ENCODE data around the gene AXIN1. TPM values are rescaled to one million over a fixed set of nuclear protein-coding genes. Genes with fewer than 3 reads are reported as not detected.

The AXIN1 gene
- total and polyA plus RNA-seq, 2 of the 8 experiments (the other 6 are each of a cell fraction or from before 2014, with no cell fraction given) = 12.5 to 41.9 TPM

DNA sequence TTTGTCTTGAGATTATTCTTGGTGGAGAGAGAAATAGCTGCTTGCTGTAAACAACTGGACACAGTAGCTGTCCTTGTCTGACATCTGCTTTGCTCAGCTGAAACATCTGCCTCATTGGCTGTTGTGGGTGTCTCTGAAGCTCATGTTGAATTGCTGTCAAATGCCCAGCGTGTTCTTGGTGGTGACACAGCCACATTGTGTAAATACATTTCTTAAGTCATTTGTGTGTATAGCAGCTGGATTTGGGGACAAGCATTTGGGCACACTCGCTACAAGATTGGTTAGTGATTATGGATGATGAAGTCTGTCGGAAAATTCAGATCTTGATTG is 112.6 kb downstream of the AXIN1 start (continued):
- TF ChIP-seq CTBP2 (IDR thresholded peaks at IDR 0.05; ENCODE audit: borderline replicate concordance, insufficient read depth, insufficient read length, low read length) = no peak

Other genes starting within 250 kb of the AXIN1 start
- 34.2 and 37.8 TPM in 2 replicates for gene NPRL3, start 214.1 kb downstream of the AXIN1 start, total RNA-seq (2021; fragmentation: NEBNext Ultra II Directional; extraction: Animal tissue kit (Norgen Biotek cat#: 25700))
- gene NPRL3, start 214.1 kb downstream of the AXIN1 start, polyA plus RNA-seq (2011; rRNA removed) = 22.9 and 37.8 TPM in 2 replicates
- gene HBZ, start 200.1 kb downstream of the AXIN1 start, total RNA-seq (2021; fragmentation: NEBNext Ultra II Directional; extraction: Animal tissue kit (Norgen Biotek cat#: 25700)) = not detected in 2 replicates
- 0.12 TPM in 1 of 2 replicates, not detected in the other for gene HBZ, start 200.1 kb downstream of the AXIN1 start, polyA plus RNA-seq (2011; rRNA removed)
- not detected in 2 replicates for gene HBM, start 186.7 kb downstream of the AXIN1 start, total RNA-seq (2021; fragmentation: NEBNext Ultra II Directional; extraction: Animal tissue kit (Norgen Biotek cat#: 25700))
- gene HBM, start 186.7 kb downstream of the AXIN1 start, polyA plus RNA-seq (2011; rRNA removed) = 0.78 and 0.88 TPM in 2 replicates
- 1.1 TPM in 1 of 2 replicates, not detected in the other for gene HBA2, start 179.8 kb downstream of the AXIN1 start, total RNA-seq (2021; fragmentation: NEBNext Ultra II Directional; extraction: Animal tissue kit (Norgen Biotek cat#: 25700))
- gene HBA2, start 179.8 kb downstream of the AXIN1 start, polyA plus RNA-seq (2011; rRNA removed) = 6.1 and 8.1 TPM in 2 replicates
- gene HBA1, start 176.0 kb downstream of the AXIN1 start, total RNA-seq (2021; fragmentation: NEBNext Ultra II Directional; extraction: Animal tissue kit (Norgen Biotek cat#: 25700)) = 1.1 and 2.3 TPM in 2 replicates
- 2.3 and 8.6 TPM in 2 replicates for gene HBA1, start 176.0 kb downstream of the AXIN1 start, polyA plus RNA-seq (2011; rRNA removed)
- 1.4 and 2.9 TPM in 2 replicates for gene HBQ1, start 172.3 kb downstream of the AXIN1 start, total RNA-seq (2021; fragmentation: NEBNext Ultra II Directional; extraction: Animal tissue kit (Norgen Biotek cat#: 25700))
- 17.1 and 24.6 TPM in 2 replicates for gene HBQ1, start 172.3 kb downstream of the AXIN1 start, polyA plus RNA-seq (2011; rRNA removed)
- gene LUC7L, start 123.3 kb downstream of the AXIN1 start, total RNA-seq (2021; fragmentation: NEBNext Ultra II Directional; extraction: Animal tissue kit (Norgen Biotek cat#: 25700)) = 121 and 129 TPM in 2 replicates
- 49.7 and 75.8 TPM in 2 replicates for gene LUC7L, start 123.3 kb downstream of the AXIN1 start, polyA plus RNA-seq (2011; rRNA removed)
- 104 and 108 TPM in 2 replicates for gene FAM234A, start 117.9 kb downstream of the AXIN1 start, total RNA-seq (2021; fragmentation: NEBNext Ultra II Directional; extraction: Animal tissue kit (Norgen Biotek cat#: 25700))
- 80.6 and 131 TPM in 2 replicates for gene FAM234A, start 117.9 kb downstream of the AXIN1 start, polyA plus RNA-seq (2011; rRNA removed)
- gene RGS11, start 76.8 kb downstream of the AXIN1 start, total RNA-seq (2021; fragmentation: NEBNext Ultra II Directional; extraction: Animal tissue kit (Norgen Biotek cat#: 25700)) = 0.84 and 1.1 TPM in 2 replicates
- gene RGS11, start 76.8 kb downstream of the AXIN1 start, polyA plus RNA-seq (2011; rRNA removed) = 1.2 and 2.0 TPM in 2 replicates
- gene ARHGDIG, start 72.1 kb downstream of the AXIN1 start, total RNA-seq (2021; fragmentation: NEBNext Ultra II Directional; extraction: Animal tissue kit (Norgen Biotek cat#: 25700)) = 1.2 and 2.8 TPM in 2 replicates
- 2.9 and 4.5 TPM in 2 replicates for gene ARHGDIG, start 72.1 kb downstream of the AXIN1 start, polyA plus RNA-seq (2011; rRNA removed)
- gene PDIA2, start 69.6 kb downstream of the AXIN1 start, total RNA-seq (2021; fragmentation: NEBNext Ultra II Directional; extraction: Animal tissue kit (Norgen Biotek cat#: 25700)) = 0.34 and 1.3 TPM in 2 replicates
- gene PDIA2, start 69.6 kb downstream of the AXIN1 start, polyA plus RNA-seq (2011; rRNA removed) = 0.50 and 1.1 TPM in 2 replicates
- 88.9 and 95.7 TPM in 2 replicates for gene MRPL28, start 17.8 kb upstream of the AXIN1 start, total RNA-seq (2021; fragmentation: NEBNext Ultra II Directional; extraction: Animal tissue kit (Norgen Biotek cat#: 25700))
- 188 and 257 TPM in 2 replicates for gene MRPL28, start 17.8 kb upstream of the AXIN1 start, polyA plus RNA-seq (2011; rRNA removed)
- 86.8 and 92.9 TPM in 2 replicates for gene PGAP6, start 29.3 kb upstream of the AXIN1 start, total RNA-seq (2021; fragmentation: NEBNext Ultra II Directional; extraction: Animal tissue kit (Norgen Biotek cat#: 25700))
- 364 and 441 TPM in 2 replicates for gene PGAP6, start 29.3 kb upstream of the AXIN1 start, polyA plus RNA-seq (2011; rRNA removed)
- 408 and 418 TPM in 2 replicates for gene NME4, start 44.5 kb upstream of the AXIN1 start, total RNA-seq (2021; fragmentation: NEBNext Ultra II Directional; extraction: Animal tissue kit (Norgen Biotek cat#: 25700))
- 863 and 1,107 TPM in 2 replicates for gene NME4, start 44.5 kb upstream of the AXIN1 start, polyA plus RNA-seq (2011; rRNA removed)
- gene DECR2, start 49.2 kb upstream of the AXIN1 start, total RNA-seq (2021; fragmentation: NEBNext Ultra II Directional; extraction: Animal tissue kit (Norgen Biotek cat#: 25700)) = 28.2 and 30.6 TPM in 2 replicates
- gene DECR2, start 49.2 kb upstream of the AXIN1 start, polyA plus RNA-seq (2011; rRNA removed) = 39.9 and 58.5 TPM in 2 replicates
- gene RAB11FIP3, start 72.9 kb upstream of the AXIN1 start, total RNA-seq (2021; fragmentation: NEBNext Ultra II Directional; extraction: Animal tissue kit (Norgen Biotek cat#: 25700)) = 32.4 and 35.2 TPM in 2 replicates
- gene RAB11FIP3, start 72.9 kb upstream of the AXIN1 start, polyA plus RNA-seq (2011; rRNA removed) = 9.3 and 16.6 TPM in 2 replicates
- gene CAPN15, start 175.0 kb upstream of the AXIN1 start, total RNA-seq (2021; fragmentation: NEBNext Ultra II Directional; extraction: Animal tissue kit (Norgen Biotek cat#: 25700)) = 74.6 and 76.9 TPM in 2 replicates
- 38.9 and 68.4 TPM in 2 replicates for gene CAPN15, start 175.0 kb upstream of the AXIN1 start, polyA plus RNA-seq (2011; rRNA removed)
- 0.50 and 0.61 TPM in 2 replicates for gene PRR35, start 207.7 kb upstream of the AXIN1 start, total RNA-seq (2021; fragmentation: NEBNext Ultra II Directional; extraction: Animal tissue kit (Norgen Biotek cat#: 25700))
- gene PRR35, start 207.7 kb upstream of the AXIN1 start, polyA plus RNA-seq (2011; rRNA removed) = 0.38 and 0.52 TPM in 2 replicates
- 0.75 and 0.76 TPM in 2 replicates for gene NHLRC4, start 214.3 kb upstream of the AXIN1 start, total RNA-seq (2021; fragmentation: NEBNext Ultra II Directional; extraction: Animal tissue kit (Norgen Biotek cat#: 25700))
- gene NHLRC4, start 214.3 kb upstream of the AXIN1 start, polyA plus RNA-seq (2011; rRNA removed) = 0.60 and 0.72 TPM in 2 replicates
- gene PIGQ, start 217.2 kb upstream of the AXIN1 start, total RNA-seq (2021; fragmentation: NEBNext Ultra II Directional; extraction: Animal tissue kit (Norgen Biotek cat#: 25700)) = 34.2 and 36.0 TPM in 2 replicates
- 49.2 and 80.4 TPM in 2 replicates for gene PIGQ, start 217.2 kb upstream of the AXIN1 start, polyA plus RNA-seq (2011; rRNA removed)
- 15.6 and 17.8 TPM in 2 replicates for gene RAB40C, start 237.3 kb upstream of the AXIN1 start, total RNA-seq (2021; fragmentation: NEBNext Ultra II Directional; extraction: Animal tissue kit (Norgen Biotek cat#: 25700))
- 13.9 and 18.6 TPM in 2 replicates for gene RAB40C, start 237.3 kb upstream of the AXIN1 start, polyA plus RNA-seq (2011; rRNA removed)